B cell (primary cell): ENCODE results near the gene PCDHB16.
"Not testable (repeated sequence)": the region's sequence is repeated elsewhere in the genome, so short reads cannot be mapped to it uniquely, and the experiment has no call there.

ENCODE experiments used
- CTCF ChIP-seq: fragments of 200-600 bp; IDR thresholded peaks from one replicate; pipeline ENCODE4 v1.8.0; 2022; ENCODE audit warnings: antibody characterized with exemption, mild to moderate bottlenecking
- EZH2 ChIP-seq: IDR thresholded peaks from 2 replicates; pipeline ENCODE4 v1.6.1; 2012; ENCODE audit warnings: borderline replicate concordance, low read depth, mild to moderate bottlenecking, moderate library complexity, low read length; ENCODE audit not compliant: insufficient read depth, poor library complexity, severe bottlenecking

- not testable (repeated sequence) for TF ChIP-seq CTCF, EZH2
These were observed 30.1 kb upstream of the PCDHB16 start for GRCh38 chr5:141152096-141152495.
